ENCODE measurements around the gene ME2. TPM values are rescaled to one million over a fixed set of nuclear protein-coding genes. Genes with fewer than 3 reads are reported as not detected.
"Not testable (repeated sequence)": the region's sequence is repeated elsewhere in the genome, so short reads cannot be mapped to it uniquely, and the experiment has no call there.

ME2 gene
- total RNA-seq, 2 experiments from 2014 or later = 15.6 to 16.1 TPM

- TF ChIP-seq CTCF (IDR thresholded peaks at IDR 0.05) = no peak
- CTCF ChIA-PET = no interaction called here
- Histone ChIP-seq H3K27ac (ENCODE audit: low read depth in 1 of 2, low read length in 2 of 2) (no peak overlapping the region), H3K4me3 (ENCODE audit: low read length) (no peak overlapping the region), H3K36me3 (ENCODE audit: insufficient read depth, low read length) (peaks cover 30% of the 10 kb centered on the region), H3K27me3 (ENCODE audit: control insufficient read depth in 1 of 2, insufficient read depth in 2 of 2, low read length in 2 of 2) (no peaks in the 10 kb centered on the region), H3K9me3 (ENCODE audit: control insufficient read depth in 1 of 2, insufficient read depth in 1 of 2, low read length in 2 of 2) (no peaks in the 10 kb centered on the region), H3K4me1 (ENCODE audit: insufficient read depth, low read length) (no peaks in the 10 kb centered on the region)
- no peaks in the 10 kb centered on the region for H3K27me3 Mint-ChIP-seq
- intact Hi-C loops (cut with DNase I, micrococcal nuclease) = no loop called here
- H3K27ac Mint-ChIP-seq = peak overlapping the region; percentile 28
- DNase-seq (no peak), ATAC-seq (ENCODE audit: poor library complexity) (no peak)
- H3K36me3 Mint-ChIP-seq (ENCODE audit: low read depth) = peaks cover 68% of the 10 kb centered on the region
- POLR2A ChIA-PET = interaction anchor here (1.1 kb wide), 1 partner anchor 18 kb away, joined by 3 read pairs; no protein-coding TSS in a partner anchor
- H3K9me3 Mint-ChIP-seq = no peaks in the 10 kb centered on the region
- no peak overlapping the region for H3K4me3 Mint-ChIP-seq
- H3K4me1 Mint-ChIP-seq (ENCODE audit: low read depth) = no peaks in the 10 kb centered on the region
Observed at GRCh38 chr18:50937183-50937582, 58.3 kb downstream of the ME2 start.

- Mint-ChIP-seq H3K4me1 (ENCODE audit: low read depth) (no peaks in the 10 kb centered on the region), H3K4me3 (no peak overlapping the region), H3K27me3 (no peaks in the 10 kb centered on the region), H3K27ac (peak overlapping the region; percentile 35), H3K36me3 (ENCODE audit: low read depth) (peaks cover 66% of the 10 kb centered on the region), H3K9me3 (no peaks in the 10 kb centered on the region)
- POLR2A ChIA-PET = interaction anchor here (0.9 to 1.2 kb wide), 2 partner anchors 29 to 60 kb away, joined by 3 to 5 read pairs; partner anchors contain the start of genes ELAC1 and ME2
- Histone ChIP-seq H3K4me3 (ENCODE audit: low read length) (no peak overlapping the region), H3K36me3 (ENCODE audit: insufficient read depth, low read length) (peaks cover 23% of the 10 kb centered on the region), H3K27ac (ENCODE audit: low read depth in 1 of 2, low read length in 2 of 2) (no peak overlapping the region), H3K4me1 (ENCODE audit: insufficient read depth, low read length) (no peaks in the 10 kb centered on the region), H3K27me3 (ENCODE audit: control insufficient read depth in 1 of 2, insufficient read depth in 2 of 2, low read length in 2 of 2) (no peaks in the 10 kb centered on the region), H3K9me3 (ENCODE audit: control insufficient read depth in 1 of 2, insufficient read depth in 1 of 2, low read length in 2 of 2) (no peaks in the 10 kb centered on the region)
- CTCF ChIA-PET = interaction anchor here (0.7 to 1.0 kb wide), 2 partner anchors 78 to 112 kb away, joined by 3 read pairs; no protein-coding TSS in a partner anchor
- ATAC-seq (ENCODE audit: poor library complexity) (no peak), DNase-seq (no peak)
- intact Hi-C loops (cut with DNase I, micrococcal nuclease) = no loop called here
- TF ChIP-seq CTCF (IDR thresholded peaks at IDR 0.05) = no peak
Observed at GRCh38 chr18:50938912-50939311, 60.0 kb downstream of the ME2 start.

- Histone ChIP-seq H3K27me3 (ENCODE audit: control insufficient read depth in 1 of 2, insufficient read depth in 2 of 2, low read length in 2 of 2) (no peaks in the 10 kb centered on the region), H3K4me1 (ENCODE audit: insufficient read depth, low read length) (no peaks in the 10 kb centered on the region), H3K27ac (ENCODE audit: low read depth in 1 of 2, low read length in 2 of 2) (no peak overlapping the region), H3K36me3 (ENCODE audit: insufficient read depth, low read length) (peaks cover 16% of the 10 kb centered on the region), H3K4me3 (ENCODE audit: low read length) (no peak overlapping the region), H3K9me3 (ENCODE audit: control insufficient read depth in 1 of 2, insufficient read depth in 1 of 2, low read length in 2 of 2) (no peaks in the 10 kb centered on the region)
- CTCF ChIA-PET = no interaction called here
- Mint-ChIP-seq H3K9me3 (no peaks in the 10 kb centered on the region), H3K27ac (no peak overlapping the region), H3K36me3 (ENCODE audit: low read depth) (peaks cover 58% of the 10 kb centered on the region), H3K27me3 (no peaks in the 10 kb centered on the region), H3K4me1 (ENCODE audit: low read depth) (no peaks in the 10 kb centered on the region), H3K4me3 (no peak overlapping the region)
- DNase-seq (peak in 1 of 14 experiments; percentile 2), ATAC-seq (ENCODE audit: poor library complexity) (no peak)
- intact Hi-C loops (cut with DNase I, micrococcal nuclease) = no loop called here
- no peak for TF ChIP-seq CTCF (IDR thresholded peaks at IDR 0.05)
- POLR2A ChIA-PET = no interaction called here
Observed at GRCh38 chr18:50944245-50944932, 65.5 kb downstream of the ME2 start.

DNA sequence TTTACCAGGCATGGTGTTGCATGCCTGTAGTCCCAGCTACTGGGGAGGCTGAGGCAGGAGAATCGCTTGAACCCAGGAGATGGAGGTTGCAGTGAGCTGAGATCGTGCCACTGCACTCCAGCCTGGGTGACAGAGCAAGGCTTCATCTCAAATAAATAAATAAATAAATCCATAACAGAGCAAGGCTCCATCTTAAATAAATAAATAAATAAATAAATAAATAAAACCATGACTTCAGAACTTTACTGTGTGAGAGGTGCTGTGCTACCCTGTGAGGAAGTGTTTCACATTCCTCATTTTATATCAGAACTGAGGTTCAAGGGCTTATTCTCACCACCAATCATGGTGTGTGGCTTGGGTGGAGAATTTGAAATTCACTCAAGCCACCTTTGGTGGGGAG is 67.0 kb downstream of the ME2 start:
- H3K4me1 ChIP-seq (ENCODE audit: insufficient read depth, low read length); H3K9me3 ChIP-seq (ENCODE audit: control insufficient read depth in 1 of 2, insufficient read depth in 1 of 2, low read length in 2 of 2); H3K4me3 Mint-ChIP-seq; intact Hi-C loops (cut with DNase I, micrococcal nuclease); H3K4me3 ChIP-seq (ENCODE audit: low read length); POLR2A ChIA-PET; H3K36me3 ChIP-seq (ENCODE audit: insufficient read depth, low read length); H3K4me1 Mint-ChIP-seq (ENCODE audit: low read depth); DNase-seq; H3K27me3 Mint-ChIP-seq; H3K27ac ChIP-seq (ENCODE audit: low read depth in 1 of 2, low read length in 2 of 2); H3K27me3 ChIP-seq (ENCODE audit: control insufficient read depth in 1 of 2, insufficient read depth in 2 of 2, low read length in 2 of 2); ATAC-seq (ENCODE audit: poor library complexity); H3K27ac Mint-ChIP-seq; CTCF ChIA-PET; H3K9me3 Mint-ChIP-seq: not testable (repeated sequence)
- H3K36me3 Mint-ChIP-seq (ENCODE audit: low read depth) = peaks cover 45% of the 10 kb centered on the region

Measured in CD4-positive, alpha-beta T cell (primary cell).